KOPT-K1 (cell line): ENCODE data around the gene SEC24D.
"Not testable (repeated sequence)": the region's sequence is repeated elsewhere in the genome, so short reads cannot be mapped to it uniquely, and the experiment has no call there.

Experiments
- H3K27ac ChIP-seq: fragments of 200-600 bp; sonication (generic); 2 replicates; pipeline ENCODE4 v1.5.1; 2016; ENCODE audit warnings: antibody characterized with exemption, mild to moderate bottlenecking, low read depth, low read length; ENCODE audit not compliant: poor library complexity, severe bottlenecking
- H3K36me3 ChIP-seq: fragments of 200-600 bp; sonication (generic); 2 replicates; pipeline ENCODE4 v1.5.1; 2017; ENCODE audit warnings: antibody characterized with exemption, mild to moderate bottlenecking, low read length, moderate library complexity; ENCODE audit not compliant: insufficient read depth
- H3K9me3 ChIP-seq: fragments of 200-600 bp; sonication (generic); 2 replicates; pipeline ENCODE4 v1.5.1; 2017; ENCODE audit warnings: antibody characterized with exemption, low read length, mild to moderate bottlenecking; ENCODE audit not compliant: insufficient read depth, poor library complexity, severe bottlenecking

Gene SEC24D

GRCh38 chr4:118776955-118777640, 58.8 kb downstream of the SEC24D start:
- not testable (repeated sequence) for H3K9me3 ChIP-seq, H3K36me3 ChIP-seq, H3K27ac ChIP-seq

GRCh38 chr4:118776157-118776954, 59.6 kb downstream of the SEC24D start:
- Histone ChIP-seq H3K27ac (no peak overlapping the region), H3K9me3 (no peaks in the 10 kb centered on the region), H3K36me3 (no peaks in the 10 kb centered on the region)

GRCh38 chr4:118775405-118775804, 60.5 kb downstream of the SEC24D start:
- Histone ChIP-seq H3K9me3 (no peaks in the 10 kb centered on the region), H3K36me3 (no peaks in the 10 kb centered on the region), H3K27ac (no peak overlapping the region)

- H3K9me3 ChIP-seq = no peaks in the 10 kb centered on the region
- H3K27ac ChIP-seq = no peak overlapping the region
- no peaks in the 10 kb centered on the region for H3K36me3 ChIP-seq
These were observed 60.9 kb downstream of the SEC24D start for GRCh38 chr4:118774989-118775388.

DNA sequence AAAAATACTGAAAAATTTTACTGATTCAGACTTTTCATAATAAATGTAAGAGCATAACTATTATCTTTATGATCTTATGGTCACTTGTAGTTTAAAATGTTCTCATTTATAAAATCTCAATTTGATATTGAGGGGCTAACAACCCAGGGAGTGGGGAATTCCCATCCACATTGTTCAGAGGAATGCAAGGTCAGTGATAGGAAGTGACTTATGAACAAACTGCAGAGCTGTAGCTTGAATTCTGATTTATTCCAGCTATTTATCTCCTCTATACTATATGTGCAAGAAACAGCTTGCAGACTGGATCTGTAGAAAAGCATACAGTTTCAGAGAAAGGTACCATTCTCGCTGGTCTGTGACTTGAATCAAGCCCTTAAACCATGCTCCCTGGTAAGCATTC, 61.6 kb downstream of the SEC24D start:
- Histone ChIP-seq H3K36me3 (no peaks in the 10 kb centered on the region), H3K9me3 (no peaks in the 10 kb centered on the region), H3K27ac (no peak overlapping the region)

DNA sequence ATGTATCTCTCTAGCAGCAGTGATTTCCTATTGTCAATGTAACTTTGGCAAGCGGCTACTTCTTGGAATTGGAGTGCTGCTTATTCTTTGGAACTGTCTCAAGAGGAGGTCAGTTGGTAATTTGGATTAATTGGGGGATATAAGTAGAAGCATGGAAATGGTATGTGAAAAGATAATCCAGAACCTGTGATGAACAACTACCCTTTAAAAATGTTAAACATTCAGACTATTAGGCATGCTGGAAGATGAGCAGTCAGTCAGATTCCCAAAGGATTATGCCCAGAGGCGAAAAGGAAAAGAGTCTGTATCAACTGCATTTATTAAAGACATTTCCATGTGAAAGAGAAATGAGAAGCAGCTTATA, 62.5 kb downstream of the SEC24D start:
- Histone ChIP-seq H3K36me3 (no peaks in the 10 kb centered on the region), H3K27ac (no peak overlapping the region), H3K9me3 (no peaks in the 10 kb centered on the region)

- no peak overlapping the region for H3K27ac ChIP-seq
- H3K36me3 ChIP-seq = peaks cover 3% of the 10 kb centered on the region; the same call in 1 of the 2 replicates
These were observed 63.0 kb downstream of the SEC24D start for GRCh38 chr4:118772767-118773428.

GRCh38 chr4:118772081-118772766, 63.7 kb downstream of the SEC24D start:
- H3K27ac ChIP-seq = no peak overlapping the region
- no peaks in the 10 kb centered on the region for H3K9me3 ChIP-seq
- H3K36me3 ChIP-seq = peaks cover 8% of the 10 kb centered on the region

More at GRCh38 chr4:118772767-118773428, 63.0 kb downstream of the SEC24D start:
- no peaks in the 10 kb centered on the region for H3K9me3 ChIP-seq

DNA sequence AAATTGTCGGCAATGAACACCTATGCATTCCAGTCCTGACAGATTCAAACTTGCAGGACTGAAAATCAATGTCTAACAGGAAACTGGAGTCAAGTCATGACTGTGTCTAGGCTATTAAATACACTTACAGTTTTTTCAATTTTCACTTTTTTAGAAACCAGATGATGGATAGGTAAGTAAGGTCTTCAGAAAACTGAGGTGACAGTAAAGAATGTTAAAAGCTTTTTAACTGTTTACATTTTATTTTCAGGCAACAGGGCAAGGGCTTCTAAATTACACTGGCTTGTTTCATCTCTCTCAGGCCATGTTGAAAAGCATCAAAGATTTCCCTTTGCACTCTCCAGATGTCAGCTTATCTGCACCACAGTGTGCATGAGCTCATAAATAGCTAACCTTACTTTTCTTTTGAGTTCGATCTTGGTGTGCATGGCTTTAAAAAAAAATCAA, 65.2 kb downstream of the SEC24D start:
- H3K36me3 ChIP-seq = peaks cover 22% of the 10 kb centered on the region
- H3K27ac ChIP-seq = no peak overlapping the region
- H3K9me3 ChIP-seq = no peaks in the 10 kb centered on the region

DNA sequence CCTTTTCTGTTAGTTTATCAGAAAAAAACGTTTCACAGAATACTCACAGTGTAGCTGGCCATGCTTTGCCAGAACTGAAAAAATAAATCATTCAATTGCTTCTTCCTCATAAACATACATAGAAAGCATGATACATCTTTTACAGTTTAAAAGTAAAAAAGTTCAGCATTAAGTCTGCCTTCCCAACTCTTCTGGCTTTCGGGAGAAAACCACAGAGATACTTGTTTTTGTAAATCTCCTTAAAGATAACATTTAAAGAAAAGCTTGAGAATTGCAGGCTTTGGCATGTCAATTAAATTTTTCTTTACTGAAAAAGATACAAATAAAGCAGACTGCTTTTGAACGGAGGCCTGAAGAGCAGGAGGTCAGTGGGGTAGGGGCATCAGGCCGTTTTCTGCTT, 66.8 kb downstream of the SEC24D start:
- H3K9me3 ChIP-seq = no peaks in the 10 kb centered on the region
- H3K27ac ChIP-seq = no peak overlapping the region
- H3K36me3 ChIP-seq = peaks cover 31% of the 10 kb centered on the region

- no peak overlapping the region for H3K27ac ChIP-seq
- H3K9me3 ChIP-seq = no peaks in the 10 kb centered on the region
- H3K36me3 ChIP-seq = peaks cover 45% of the 10 kb centered on the region
These were observed 68.8 kb downstream of the SEC24D start for GRCh38 chr4:118767109-118767508.

DNA sequence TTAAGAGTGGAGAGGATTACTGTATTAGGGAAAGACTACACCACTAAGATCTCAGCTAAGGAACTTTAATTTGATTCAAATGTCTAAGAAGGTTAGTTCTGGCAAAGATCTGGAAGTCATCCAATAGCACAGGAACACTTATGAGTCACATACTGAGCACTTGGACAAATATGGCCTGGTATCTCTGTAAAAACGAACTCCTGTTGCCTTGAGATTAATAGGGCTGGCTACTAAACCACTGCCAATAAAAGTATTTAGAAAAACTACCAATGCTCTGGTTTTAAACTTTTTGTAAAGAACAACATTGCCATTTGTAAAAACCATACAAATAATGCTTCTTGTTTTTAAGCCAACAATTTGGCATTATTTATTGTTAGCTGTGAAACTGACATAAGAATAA, 70.5 kb downstream of the SEC24D start:
- no peak overlapping the region for H3K27ac ChIP-seq
- peaks cover 52% of the 10 kb centered on the region for H3K36me3 ChIP-seq
- no peaks in the 10 kb centered on the region for H3K9me3 ChIP-seq

- Histone ChIP-seq H3K36me3 (peaks cover 49% of the 10 kb centered on the region), H3K27ac (no peak overlapping the region), H3K9me3 (no peaks in the 10 kb centered on the region)
These were observed 73.0 kb downstream of the SEC24D start for GRCh38 chr4:118762730-118763477.

GRCh38 chr4:118762155-118762554, 73.8 kb downstream of the SEC24D start:
- Histone ChIP-seq H3K27ac (no peak overlapping the region), H3K36me3 (peaks cover 51% of the 10 kb centered on the region)

More at GRCh38 chr4:118762155-118762554, 73.8 kb downstream of the SEC24D start:
- no peaks in the 10 kb centered on the region for H3K9me3 ChIP-seq
